GM18873 (cell line): ENCODE results near the gene PCDHA10.
"Not testable (repeated sequence)": the region's sequence is repeated elsewhere in the genome, so short reads cannot be mapped to it uniquely, and the experiment has no call there.

Experiments
- ATAC-seq: cut with Tn5 transposase; IDR thresholded peaks from one replicate; pipeline ENCODE4 v1.9.1; 2021; ENCODE audit warnings: mild to moderate bottlenecking, moderate library complexity, moderate number of reproducible peaks; ENCODE audit not compliant: unreplicated experiment, low FRiP score

Gene PCDHA10

DNA sequence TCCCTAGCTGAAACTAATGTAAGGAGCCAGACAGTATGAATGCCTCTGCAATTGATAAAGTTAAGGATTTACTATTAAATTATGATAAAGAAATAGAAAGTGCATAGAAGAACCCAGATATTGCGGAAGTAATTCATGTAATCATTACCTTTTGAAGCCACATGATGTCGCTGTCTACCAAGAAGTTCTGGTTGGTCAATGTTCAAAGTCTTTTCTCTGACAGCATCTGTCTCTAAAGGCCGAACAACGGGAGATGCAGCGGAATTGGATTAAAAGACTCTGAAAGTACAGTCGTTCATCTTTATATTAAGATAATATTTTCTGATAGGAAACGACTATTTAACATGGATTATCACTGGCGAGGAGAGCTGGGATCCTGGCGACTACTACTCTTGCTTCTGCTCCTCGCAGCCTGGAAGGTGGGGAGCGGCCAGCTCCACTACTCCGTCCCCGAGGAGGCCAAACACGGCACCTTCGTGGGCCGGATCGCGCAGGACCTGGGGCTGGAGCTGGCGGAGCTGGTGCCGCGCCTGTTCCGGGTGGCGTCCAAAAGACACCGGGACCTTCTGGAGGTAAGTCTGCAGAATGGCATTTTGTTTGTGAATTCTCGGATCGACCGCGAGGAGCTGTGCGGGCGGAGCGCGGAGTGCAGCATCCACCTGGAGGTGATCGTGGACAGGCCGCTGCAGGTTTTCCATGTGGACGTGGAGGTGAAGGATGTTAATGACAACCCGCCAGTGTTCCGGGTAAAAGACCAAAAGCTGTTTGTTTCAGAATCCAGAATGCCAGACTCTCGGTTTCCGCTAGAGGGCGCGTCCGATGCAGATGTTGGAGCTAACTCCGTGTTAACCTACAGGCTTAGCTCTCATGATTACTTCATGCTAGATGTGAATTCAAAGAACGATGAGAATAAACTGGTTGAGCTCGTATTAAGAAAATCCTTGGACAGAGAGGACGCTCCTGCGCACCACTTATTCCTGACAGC is 14.4 kb upstream of the PCDHA10 start, which contains the start of gene PCDHA8:
Gene PCDHA8, plus strand, starts transcription at position 210 of the 985 bp plus-strand sequence. Its CDS starts 135 bp downstream, at position 345.
- ATAC-seq, result no peak

DNA sequence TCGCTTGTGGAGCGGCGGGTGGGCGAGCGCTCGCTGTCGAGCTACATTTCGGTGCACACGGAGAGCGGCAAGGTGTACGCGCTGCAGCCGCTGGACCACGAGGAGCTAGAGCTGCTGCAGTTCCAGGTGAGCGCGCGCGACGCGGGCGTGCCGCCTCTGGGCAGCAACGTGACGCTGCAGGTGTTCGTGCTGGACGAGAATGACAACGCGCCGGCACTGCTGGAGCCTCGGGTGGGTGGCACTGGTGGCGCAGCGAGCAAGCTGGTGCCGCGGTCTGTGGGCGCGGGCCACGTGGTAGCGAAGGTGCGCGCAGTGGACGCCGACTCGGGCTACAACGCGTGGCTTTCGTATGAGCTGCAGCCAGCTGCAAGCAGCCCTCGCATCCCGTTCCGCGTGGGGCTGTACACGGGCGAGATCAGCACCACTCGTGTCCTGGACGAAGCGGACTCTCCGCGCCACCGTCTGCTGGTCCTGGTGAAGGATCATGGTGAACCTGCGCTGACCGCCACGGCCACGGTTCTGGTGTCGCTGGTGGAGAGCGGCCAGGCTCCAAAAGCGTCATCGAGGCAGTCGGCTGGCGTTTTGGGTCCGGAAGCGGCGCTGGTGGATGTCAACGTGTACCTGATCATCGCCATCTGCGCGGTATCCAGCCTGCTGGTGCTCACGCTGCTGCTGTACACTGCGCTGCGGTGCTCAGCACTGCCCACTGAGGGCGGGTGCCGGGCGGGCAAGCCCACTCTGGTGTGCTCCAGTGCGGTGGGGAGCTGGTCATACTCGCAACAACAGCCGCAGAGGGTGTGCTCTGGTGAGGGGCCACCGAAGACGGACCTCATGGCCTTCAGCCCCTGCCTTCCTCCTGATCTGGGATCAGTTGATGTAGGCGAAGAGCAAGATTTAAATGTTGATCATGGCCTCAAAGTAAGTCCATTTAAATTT is 12.6 kb upstream of the PCDHA10 start:
- ATAC-seq, result no peak

DNA sequence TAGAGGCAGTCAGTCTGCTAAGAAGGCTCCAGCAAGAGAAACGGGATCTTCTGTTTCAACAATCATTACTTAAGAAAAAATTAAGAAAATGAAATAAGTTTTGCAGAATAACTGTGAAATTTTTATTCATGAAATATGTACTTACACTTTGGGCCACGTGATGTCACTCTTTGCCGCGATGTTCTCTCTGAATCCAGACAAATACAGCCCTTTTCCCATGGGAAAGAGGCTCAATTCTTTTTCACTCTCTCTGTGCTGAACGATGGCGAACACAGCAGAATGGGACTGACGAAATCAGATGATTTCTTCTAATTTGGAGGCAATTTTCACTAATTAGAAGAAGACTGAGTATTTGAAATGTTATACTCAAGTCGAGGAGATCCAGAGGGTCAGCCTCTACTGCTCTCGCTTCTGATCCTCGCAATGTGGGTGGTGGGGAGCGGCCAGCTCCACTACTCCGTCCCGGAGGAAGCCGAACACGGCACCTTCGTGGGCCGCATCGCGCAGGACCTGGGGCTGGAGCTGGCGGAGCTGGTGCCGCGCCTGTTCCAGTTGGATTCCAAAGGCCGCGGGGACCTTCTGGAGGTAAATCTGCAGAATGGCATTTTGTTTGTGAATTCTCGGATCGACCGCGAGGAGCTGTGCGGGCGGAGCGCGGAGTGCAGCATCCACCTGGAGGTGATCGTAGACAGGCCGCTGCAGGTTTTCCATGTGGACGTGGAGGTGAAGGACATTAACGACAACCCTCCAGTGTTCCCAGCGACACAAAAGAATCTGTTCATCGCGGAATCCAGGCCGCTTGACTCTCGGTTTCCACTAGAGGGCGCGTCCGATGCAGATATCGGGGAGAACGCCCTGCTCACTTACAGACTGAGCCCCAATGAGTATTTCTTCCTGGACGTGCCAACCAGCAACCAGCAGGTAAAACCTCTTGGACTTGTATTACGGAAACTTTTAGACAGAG is 7.3 kb upstream of the PCDHA10 start, which contains the start of gene PCDHA9:
Gene PCDHA9, plus strand, starts transcription at position 244 of the 964 bp plus-strand sequence. Its CDS starts 114 bp downstream, at position 358.
- not testable (repeated sequence) for ATAC-seq

DNA sequence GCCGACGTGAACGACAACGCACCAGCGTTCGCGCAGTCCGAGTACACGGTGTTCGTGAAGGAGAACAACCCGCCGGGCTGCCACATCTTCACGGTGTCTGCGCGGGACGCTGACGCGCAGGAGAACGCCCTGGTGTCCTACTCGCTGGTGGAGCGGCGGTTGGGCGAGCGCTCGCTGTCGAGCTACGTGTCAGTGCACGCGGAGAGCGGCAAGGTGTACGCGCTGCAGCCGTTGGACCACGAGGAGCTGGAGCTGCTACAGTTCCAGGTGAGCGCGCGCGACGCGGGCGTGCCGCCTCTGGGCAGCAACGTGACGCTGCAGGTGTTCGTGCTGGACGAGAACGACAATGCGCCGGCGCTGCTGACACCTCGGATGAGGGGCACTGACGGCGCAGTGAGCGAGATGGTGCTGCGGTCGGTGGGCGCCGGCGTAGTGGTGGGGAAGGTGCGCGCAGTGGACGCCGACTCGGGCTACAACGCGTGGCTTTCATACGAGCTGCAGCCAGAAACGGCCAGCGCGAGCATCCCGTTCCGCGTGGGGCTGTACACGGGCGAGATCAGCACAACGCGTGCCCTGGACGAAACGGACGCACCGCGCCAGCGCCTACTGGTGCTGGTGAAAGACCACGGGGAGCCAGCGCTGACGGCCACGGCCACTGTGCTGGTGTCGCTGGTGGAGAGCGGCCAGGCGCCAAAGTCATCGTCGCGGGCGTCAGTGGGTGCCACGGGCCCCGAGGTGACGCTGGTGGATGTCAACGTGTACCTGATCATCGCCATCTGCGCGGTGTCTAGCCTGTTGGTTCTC is 5.7 kb upstream of the PCDHA10 start:
- ATAC-seq, result not testable (repeated sequence)

DNA sequence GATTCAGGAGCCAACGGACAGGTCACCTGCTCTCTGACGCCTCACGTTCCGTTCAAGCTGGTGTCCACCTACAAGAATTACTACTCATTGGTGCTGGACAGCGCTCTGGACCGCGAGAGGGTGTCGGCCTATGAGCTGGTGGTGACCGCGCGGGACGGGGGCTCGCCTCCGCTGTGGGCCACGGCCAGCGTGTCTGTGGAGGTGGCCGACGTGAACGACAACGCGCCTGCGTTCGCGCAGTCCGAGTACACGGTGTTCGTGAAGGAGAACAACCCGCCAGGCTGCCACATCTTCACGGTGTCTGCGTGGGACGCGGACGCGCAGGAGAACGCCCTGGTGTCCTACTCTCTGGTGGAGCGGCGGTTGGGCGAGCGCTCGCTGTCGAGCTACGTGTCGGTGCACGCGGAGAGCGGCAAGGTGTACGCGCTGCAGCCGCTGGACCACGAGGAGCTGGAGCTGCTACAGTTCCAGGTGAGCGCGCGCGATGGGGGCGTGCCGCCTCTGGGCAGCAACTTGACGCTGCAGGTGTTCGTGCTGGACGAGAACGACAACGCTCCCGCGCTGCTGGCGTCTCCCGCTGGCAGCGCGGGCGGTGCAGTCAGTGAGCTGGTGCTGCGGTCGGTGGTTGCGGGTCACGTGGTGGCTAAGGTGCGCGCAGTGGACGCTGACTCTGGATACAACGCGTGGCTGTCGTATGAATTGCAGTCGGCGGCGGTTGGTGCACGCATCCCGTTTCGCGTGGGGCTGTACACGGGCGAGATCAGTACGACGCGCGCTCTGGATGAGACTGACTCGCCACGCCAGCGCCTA is 1.7 kb downstream of the PCDHA10 start:
- no peak for ATAC-seq

DNA sequence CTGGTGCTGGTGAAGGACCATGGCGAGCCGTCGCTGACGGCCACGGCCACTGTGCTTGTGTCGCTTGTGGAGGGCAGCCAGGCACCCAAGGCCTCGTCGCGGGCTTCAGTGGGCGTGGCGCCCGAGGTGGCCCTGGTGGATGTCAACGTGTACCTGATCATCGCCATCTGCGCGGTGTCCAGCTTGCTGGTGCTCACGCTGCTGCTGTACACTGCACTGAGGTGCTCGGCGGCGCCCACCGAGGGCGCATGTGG is 2.2 kb downstream of the PCDHA10 start:
- no peak for ATAC-seq

DNA sequence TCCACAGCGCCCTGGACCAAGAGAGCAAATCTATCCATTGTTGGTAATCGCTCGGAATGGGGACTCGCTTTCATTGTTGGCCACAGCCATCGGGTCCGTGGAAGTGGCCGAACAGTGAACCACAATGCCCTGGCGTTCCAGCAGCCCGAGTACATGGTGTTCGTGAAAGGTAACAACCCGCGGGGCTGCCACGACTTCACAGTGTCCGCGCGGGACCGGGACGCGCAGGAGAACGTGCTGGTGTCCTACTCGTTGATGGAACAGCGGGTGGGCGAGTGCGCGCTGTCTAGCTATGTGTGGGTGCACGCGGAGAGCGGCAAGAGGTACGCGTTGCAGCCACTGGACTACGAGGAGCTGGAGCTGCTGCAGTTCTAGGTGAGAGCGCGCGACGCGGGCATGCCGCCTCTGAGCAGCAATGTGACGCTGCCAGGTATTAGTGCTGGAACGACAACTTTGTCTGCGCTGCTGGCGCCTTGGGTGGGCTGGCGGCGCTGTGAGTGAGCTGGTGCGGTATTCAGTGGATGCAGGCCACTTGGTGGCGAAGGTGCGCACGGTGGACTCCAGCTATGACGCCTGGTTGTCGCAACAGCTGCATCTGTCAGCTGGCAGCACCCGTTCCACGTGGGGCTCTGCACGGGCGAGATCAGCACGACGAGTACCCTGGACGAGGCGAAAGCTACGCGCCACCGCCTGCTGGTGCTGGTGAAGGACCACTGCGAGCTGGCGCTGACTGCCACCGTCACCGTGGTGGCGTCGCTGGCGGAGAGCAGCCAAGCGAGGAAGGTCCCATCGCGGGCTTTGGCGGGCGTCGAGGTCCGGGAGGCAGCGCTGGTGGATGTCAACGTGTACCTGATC is 7.0 kb downstream of the PCDHA10 start:
- ATAC-seq, result no peak

DNA sequence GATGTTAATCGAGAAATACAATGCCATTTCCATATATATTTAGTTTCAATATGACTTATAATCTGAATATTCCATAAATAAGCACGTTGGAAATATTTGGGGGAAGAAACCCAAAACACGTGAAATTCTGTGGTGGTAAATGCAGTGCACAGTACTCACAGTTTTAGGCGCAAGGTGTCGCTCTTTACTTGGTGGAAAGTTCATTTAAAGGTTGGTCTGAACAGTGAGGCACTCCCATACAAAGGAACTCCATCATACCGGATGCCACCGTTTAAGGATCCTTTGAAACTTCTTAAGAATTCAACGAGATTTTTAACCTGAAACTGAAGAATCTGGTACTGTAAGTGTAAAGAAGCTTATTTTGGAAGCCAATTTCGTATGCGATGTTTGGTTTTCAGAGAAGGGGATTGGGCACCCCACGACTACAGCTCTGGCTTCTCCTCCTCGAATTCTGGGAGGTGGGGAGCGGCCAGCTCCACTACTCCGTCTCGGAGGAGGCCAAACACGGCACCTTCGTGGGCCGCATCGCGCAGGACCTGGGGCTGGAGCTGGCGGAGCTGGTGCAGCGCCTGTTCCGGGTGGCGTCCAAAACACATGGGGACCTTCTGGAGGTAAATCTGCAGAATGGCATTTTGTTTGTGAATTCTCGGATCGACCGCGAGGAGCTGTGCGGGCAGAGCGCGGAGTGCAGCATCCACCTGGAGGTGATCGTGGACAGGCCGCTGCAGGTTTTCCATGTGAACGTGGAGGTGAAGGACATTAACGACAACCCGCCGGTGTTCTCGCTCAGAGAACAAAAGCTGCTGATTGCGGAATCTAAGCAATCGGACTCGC is 13.2 kb downstream of the PCDHA10 start, which contains the start of gene PCDHA11:
Gene PCDHA11, plus strand, starts transcription at position 237 of the 834 bp plus-strand sequence. Its CDS starts 147 bp downstream, at position 384.
- ATAC-seq, result no peak

DNA sequence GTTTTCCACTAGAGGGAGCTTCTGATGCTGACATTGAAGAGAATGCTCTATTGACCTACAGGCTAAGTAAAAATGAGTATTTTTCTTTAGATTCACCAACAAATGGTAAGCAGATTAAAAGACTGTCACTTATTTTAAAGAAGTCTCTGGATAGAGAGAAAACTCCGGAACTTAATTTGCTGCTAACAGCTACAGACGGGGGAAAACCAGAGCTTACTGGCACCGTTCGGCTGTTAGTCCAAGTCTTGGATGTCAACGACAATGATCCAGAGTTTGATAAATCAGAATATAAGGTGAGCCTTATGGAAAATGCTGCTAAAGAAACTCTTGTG is 13.8 kb downstream of the PCDHA10 start:
- ATAC-seq, result no peak

DNA sequence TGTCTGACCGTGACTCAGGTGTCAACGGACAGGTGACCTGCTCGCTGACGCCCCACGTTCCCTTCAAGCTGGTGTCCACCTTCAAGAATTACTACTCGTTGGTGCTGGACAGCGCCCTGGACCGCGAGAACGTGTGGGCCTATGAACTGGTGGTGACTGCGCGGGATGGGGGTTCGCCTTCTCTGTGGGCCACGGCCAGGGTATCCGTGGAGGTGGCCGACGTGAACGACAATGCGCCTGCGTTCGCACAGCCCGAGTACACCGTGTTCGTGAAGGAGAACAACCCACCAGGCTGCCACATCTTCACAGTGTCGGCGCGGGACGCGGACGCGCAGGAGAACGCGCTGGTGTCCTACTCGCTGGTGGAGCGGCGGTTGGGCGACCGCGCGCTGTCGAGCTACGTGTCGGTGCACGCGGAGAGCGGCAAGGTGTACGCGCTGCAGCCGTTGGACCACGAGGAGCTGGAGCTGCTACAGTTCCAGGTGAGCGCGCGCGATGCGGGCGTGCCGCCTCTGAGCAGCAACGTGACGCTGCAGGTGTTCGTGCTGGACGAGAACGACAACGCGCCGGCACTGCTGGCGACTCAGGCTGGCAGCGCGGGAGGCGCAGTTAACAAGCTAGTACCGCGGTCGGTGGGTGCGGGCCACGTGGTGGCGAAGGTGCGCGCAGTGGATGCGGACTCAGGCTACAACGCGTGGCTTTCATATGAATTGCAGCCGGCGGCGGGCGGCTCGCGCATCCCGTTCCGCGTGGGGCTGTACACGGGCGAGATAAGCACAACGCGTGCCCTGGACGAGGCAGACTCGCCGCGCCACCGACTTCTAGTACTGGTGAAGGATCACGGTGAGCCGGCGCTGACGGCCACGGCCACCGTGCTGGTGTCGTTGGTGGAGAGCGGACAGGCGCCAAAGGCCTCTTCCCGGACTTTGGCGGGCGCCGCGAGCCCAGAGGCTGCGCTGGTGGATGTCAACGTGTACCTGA is 14.8 kb downstream of the PCDHA10 start:
- no peak for ATAC-seq

DNA sequence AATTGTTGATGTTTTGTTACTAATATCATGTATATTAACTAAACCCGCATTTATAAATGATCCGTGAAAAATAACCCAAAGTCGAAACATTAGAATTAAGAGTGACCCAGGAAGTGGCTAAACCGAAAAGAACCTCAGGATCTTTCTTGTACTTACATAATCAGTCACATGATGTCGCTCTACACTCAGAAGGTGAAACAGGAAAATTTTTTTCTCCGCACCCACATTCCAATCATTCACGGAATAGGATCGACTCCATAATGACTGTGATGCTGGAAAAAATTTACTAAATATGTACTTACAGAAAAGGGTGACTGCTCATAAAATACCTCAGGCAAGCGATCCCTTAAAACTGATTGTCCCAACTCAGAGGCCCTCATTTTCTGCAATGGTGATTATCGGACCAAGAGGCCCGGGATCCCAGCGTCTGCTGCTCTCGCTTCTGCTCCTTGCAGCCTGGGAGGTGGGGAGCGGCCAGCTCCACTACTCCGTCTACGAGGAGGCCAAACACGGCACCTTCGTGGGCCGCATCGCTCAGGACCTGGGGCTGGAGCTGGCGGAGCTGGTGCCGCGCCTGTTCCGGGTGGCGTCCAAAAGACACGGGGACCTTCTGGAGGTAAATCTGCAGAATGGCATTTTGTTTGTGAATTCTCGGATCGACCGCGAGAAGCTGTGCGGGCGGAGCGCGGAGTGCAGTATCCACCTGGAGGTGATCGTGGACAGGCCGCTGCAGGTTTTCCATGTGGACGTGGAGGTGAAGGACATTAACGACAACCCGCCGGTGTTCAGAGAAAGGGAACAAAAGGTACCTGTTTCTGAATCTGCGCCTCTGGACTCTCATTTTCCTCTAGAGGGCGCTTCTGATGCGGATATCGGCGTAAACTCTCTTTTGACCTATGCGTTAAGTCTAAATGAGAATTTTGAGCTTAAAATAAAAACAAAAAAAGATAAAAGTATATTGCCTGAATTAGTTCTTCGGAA is 19.7 kb downstream of the PCDHA10 start, which contains the start of gene PCDHA12:
Gene PCDHA12, plus strand, starts transcription at position 224 of the 981 bp plus-strand sequence. Its CDS starts 165 bp downstream, at position 389.
- no peak for ATAC-seq

DNA sequence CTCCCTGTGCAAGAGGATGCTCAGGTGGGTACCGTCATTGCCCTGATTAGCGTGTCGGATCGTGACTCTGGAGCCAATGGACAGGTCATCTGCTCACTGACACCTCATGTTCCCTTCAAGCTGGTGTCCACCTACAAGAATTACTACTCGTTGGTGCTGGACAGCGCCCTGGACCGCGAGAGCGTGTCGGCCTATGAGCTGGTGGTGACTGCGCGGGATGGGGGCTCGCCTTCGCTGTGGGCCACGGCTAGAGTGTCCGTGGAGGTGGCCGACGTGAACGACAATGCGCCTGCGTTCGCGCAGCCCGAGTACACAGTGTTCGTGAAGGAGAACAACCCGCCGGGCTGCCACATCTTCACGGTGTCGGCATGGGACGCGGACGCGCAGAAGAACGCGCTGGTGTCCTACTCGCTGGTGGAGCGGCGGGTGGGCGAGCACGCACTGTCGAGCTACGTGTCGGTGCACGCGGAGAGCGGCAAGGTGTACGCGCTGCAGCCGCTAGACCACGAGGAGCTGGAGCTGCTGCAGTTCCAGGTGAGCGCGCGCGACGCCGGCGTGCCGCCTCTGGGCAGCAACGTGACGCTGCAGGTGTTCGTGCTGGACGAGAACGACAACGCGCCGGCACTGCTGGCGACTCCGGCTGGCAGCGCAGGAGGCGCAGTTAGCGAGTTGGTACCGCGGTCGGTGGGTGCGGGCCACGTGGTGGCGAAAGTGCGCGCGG is 21.0 kb downstream of the PCDHA10 start:
- ATAC-seq, result not testable (repeated sequence)

DNA sequence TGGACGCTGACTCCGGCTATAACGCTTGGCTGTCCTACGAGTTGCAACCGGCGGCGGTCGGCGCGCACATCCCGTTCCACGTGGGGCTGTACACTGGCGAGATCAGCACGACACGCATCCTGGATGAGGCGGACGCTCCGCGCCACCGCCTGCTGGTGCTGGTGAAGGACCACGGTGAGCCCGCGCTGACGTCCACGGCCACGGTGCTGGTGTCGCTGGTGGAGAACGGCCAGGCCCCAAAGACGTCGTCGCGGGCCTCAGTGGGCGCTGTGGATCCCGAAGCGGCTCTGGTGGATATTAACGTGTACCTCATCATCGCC is 21.5 kb downstream of the PCDHA10 start:
- no peak for ATAC-seq
